Stimulated activated CD4-positive, alpha-beta T cell treated with anti-CD3 and anti-CD28 coated beads, TNF-alpha, amount 100 ng/mL, for 1 hour (primary cell): ENCODE measurements around the gene SPRED3.
"Not testable (repeated sequence)": the region's sequence is repeated elsewhere in the genome, so short reads cannot be mapped to it uniquely, and the experiment has no call there.

Source experiments
- DNase-seq, 3 donors: peaks; one replicate each; pipeline ENCODE4 v3.0.0-alpha.2; 2020; ENCODE audit warnings: low read depth in 3 of 3, low spot score in 1 of 3

The SPRED3 gene

GRCh38 chr19:38417146-38417543, 28.6 kb downstream of the SPRED3 start:
- DNase-seq = no peak

- DNase-seq = peak in 1 of 3 donors; percentile 37
Measured at GRCh38 chr19:38417544-38418506, 29.3 kb downstream of the SPRED3 start.

- no peak for DNase-seq
Measured at GRCh38 chr19:38420935-38421334, 32.4 kb downstream of the SPRED3 start.

DNA sequence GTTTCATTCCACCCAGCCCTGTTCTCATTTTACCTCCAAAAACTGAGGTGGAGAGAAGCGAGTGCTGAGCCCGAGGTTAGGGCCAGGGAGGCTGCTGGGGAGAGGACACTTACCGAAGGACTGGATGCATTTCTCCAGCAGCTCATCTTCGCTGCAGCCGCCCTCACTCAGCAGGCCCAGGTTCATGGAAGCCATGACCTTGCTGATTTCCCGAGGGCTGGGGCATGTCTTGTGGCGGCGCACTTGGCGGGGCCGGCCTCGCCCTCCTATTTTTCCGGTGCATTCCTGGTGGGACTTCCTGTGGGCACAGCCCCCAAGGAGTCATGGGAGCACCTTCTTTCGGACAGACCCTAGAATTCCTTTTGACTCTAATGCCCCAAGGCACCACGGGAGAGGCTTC, 33.4 kb downstream of the SPRED3 start:
- no peak for DNase-seq

GRCh38 chr19:38422438-38422837, 33.9 kb downstream of the SPRED3 start:
- DNase-seq = no peak

- no peak for DNase-seq
Measured at GRCh38 chr19:38424272-38424671, 35.8 kb downstream of the SPRED3 start.

DNA sequence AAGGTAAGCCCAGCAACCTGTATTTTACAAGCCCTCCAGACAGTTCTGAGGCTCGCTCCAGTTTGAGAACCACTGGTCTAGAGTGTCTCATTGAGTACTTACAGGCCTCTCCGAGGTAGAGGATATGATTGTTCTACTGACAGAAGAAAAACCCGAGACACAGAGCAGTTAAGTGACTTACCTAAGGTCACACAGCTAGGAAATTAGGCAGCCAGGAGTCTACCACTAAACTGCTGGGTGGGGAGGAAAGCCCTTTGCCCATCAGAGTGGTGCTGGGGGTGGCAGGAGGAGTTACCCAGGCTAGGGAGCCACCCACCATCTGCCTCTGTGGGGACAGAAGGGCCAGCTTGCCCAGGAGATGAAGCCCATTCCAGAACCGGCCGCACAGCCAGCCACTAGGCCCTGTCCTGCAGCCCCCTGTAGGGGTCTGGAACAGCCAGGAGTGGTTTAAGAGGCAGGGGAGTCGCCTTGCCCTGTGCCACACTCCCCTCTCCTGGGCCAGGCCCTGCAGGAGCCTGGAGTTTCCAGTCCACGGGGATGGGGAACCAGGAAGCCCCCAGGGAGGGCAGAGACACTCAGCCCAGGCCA, 36.8 kb downstream of the SPRED3 start:
- DNase-seq = no peak

GRCh38 chr19:38425810-38426466, 37.4 kb downstream of the SPRED3 start, which contains the start of gene RASGRP4:
RASGRP4 (minus strand) TSS chr19:38426219; CDS start chr19:38426091, 128 bp downstream.
- peak in 1 of 3 donors; percentile 43 for DNase-seq

DNA sequence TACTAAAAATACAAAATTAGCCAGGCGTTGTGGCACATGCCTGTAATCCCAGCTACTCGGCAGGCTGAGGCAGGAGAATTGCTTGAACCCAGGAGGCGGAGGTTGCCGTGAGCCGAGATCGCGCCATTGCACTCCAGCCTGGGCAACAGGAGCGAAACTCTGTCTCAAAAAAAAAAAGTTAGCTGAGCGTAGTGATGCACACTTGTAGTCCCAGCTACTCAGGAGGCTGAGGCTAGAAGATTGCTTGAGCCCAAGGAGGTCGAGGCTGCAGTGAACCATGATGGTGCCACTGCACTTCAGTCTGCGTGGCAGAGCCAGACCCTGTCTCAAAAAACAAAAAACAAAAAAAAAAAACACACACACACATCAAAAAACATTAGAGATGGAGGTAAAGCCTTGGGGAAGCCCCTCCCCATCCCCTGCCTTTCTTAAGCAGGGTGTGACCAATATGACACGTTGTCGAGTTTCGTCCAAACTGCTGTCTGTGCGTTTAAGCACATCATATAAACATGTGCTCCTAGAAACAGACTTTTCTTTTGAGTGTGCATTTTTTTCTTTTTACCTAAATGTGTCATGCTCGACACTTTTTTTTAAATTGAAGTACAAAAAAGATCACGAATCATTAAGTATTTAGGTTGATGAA, 38.7 kb downstream of the SPRED3 start:
- not testable (repeated sequence) for DNase-seq

DNA sequence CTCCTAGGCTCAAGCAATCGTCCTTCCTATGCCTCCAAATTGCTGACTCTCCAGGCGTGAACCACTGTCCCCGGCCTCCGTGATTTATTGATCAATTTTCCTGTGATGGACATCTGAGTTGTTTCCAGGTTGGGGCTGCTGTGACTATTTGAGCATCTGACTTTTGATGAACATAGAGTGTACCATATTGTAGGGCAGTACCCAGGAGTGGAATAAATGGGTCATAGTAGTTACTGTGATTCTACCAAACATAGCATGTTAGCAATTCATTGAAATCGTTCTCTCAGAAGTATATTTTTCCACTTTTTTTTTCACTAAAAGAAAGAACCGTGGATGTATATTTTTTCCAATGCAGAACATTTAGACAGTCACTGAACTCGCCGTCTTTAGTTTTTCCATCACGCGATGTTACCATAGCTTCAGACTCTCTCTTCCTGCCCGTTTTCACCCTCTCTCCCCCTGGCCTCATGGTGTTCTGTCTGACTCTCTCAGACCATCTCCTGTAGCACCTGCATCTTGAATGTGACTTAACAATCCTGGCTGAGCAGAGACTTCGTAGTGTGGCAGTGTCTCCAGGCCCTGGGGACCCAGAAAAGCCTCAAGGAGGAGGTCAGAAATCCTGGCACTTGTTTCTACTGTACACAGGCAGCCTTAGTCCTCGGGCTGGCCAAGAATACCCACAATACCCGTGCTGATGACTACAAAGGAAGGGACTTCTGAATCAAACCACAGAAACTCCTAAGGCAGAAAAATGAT, 40.7 kb downstream of the SPRED3 start:
- no peak for DNase-seq

DNA sequence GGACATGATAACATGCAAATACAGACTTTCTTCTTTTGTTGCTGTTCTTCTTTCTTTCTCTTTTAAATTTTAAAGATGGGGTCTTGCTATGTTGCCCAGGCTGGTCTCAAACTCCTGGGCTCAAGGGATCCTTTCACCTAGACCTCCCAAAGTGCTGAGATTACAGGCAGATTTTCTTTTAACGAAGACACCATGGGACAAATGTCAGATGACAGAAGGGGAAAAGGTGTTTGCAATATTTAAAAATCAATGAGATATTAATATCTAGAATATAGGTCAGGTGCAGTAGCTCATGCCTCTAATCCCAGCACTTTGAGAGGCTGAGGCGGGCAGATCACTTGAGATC, 41.3 kb downstream of the SPRED3 start:
- DNase-seq = no peak

- DNase-seq = no peak
Measured at GRCh38 chr19:38430931-38431330, 42.4 kb downstream of the SPRED3 start.

- peak in 1 of 3 donors; percentile 31 for DNase-seq
Measured at GRCh38 chr19:38433268-38433733, 44.8 kb downstream of the SPRED3 start, which contains the start of gene RYR1. RYR1 (plus strand) TSS chr19:38433691; CDS start chr19:38433830, 139 bp downstream.

- no peak for DNase-seq
Measured at GRCh38 chr19:38434549-38435051, 46.1 kb downstream of the SPRED3 start.

DNA sequence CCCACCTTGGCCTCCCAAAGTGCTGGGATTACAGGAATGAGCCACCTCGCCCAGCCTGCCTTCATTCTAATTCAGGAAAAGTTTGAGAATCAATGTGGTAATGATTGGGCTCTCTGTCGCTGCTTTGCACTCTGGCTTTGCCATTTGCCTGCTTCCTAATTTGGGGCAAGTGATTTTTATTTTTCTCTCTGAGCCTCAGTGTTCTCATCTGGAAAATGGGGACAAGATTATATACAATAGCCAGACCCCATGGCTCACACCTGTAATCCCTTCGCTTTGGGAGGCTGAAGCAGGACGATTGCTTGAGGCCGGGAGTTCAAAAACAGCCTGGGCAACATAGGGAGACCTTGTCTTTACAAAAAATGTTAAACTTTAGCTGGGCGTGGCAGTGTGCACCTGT, 48.8 kb downstream of the SPRED3 start:
- DNase-seq = no peak

- DNase-seq = no peak
Measured at GRCh38 chr19:38437917-38438316, 49.4 kb downstream of the SPRED3 start.

GRCh38 chr19:38440592-38440991, 52.1 kb downstream of the SPRED3 start:
- DNase-seq = no peak

- no peak for DNase-seq
Measured at GRCh38 chr19:38441657-38442348, 53.3 kb downstream of the SPRED3 start.

DNA sequence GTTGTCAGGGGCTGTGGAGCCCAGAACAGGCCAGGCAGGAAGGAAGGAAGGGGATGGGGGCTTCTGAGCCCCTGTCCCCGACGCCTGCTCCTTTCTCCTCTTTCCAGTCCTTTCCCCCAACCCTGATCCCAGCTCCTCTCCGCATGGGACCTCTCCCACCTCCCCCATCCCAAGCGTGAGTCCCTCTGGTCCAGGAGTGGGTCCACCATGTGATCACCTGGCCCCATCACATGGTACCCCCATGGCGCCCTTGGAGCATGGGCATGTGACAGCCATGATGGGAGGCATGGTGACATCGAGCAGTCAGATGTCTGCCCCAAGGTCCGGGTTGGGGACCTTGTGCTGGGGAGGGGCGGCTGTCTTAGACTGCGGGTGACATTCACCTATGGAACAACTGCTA, 54.2 kb downstream of the SPRED3 start:
- DNase-seq = no peak
